Suprapubic skin (tissue), 4 donors: ENCODE data around the gene BBS10.

Experiments used
- CTCF ChIP-seq, 2 donors: fragments of 200-600 bp in 1 of 2; fragments of 450-650 bp in 1 of 2; sonication (generic) in 1 of 2; IDR thresholded peaks; one replicate each; pipeline ENCODE4 v1.5.1; 2016 to 2019; ENCODE audit warnings: antibody characterized with exemption in 2 of 2, mild to moderate bottlenecking in 1 of 2, moderate library complexity in 1 of 2
- EP300 ChIP-seq: sonication (generic); formaldehyde crosslinking; IDR thresholded peaks from one replicate; pipeline ENCODE4 v1.6.1; 2017; ENCODE audit warnings: antibody characterized with exemption
- POLR2A ChIP-seq, 2 donors: fragments of 450-650 bp; IDR thresholded peaks; one replicate each; pipeline ENCODE4 v1.6.1; 2017; ENCODE audit warnings: antibody characterized with exemption in 2 of 2, mild to moderate bottlenecking in 2 of 2, moderate library complexity in 2 of 2
- POLR2AphosphoS5 ChIP-seq, 3 donors: sonication (generic); formaldehyde crosslinking; IDR thresholded peaks; one replicate each; pipeline ENCODE4 v1.6.1; 2017; ENCODE audit warnings: antibody characterized with exemption in 3 of 3

DNA sequence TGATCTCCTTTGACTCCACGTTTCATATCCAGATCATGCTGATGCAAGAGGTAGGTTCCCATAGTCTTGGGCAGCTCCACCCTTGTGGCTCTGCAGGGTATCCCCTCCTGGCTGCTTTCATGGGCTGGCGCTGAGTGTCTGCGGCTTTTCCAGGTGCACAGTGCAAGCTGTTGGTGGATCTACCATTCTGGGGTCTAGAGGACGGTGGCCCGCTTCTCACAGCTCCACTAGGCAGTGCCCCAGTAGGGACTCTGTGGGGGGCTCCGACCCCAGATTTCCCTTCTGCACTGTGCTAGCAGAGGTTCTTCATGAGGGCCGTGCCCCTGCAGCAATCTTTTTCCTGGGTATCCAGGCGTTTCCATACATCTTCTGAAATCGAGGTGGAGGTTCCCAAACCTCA lies 12.1 kb upstream of the BBS10 start:
- TF ChIP-seq CTCF (IDR thresholded peaks at IDR 0.05) (no peak), POLR2A (IDR thresholded peaks at IDR 0.05) (no peak), EP300 (no peak), POLR2AphosphoS5 (IDR thresholded peaks at IDR 0.05) (no peak)
